HEK293 (cell line): ENCODE data around the gene DPH2.
A peak's percentile ranks its signal among the peaks of the same experiment; 100 is the strongest.

Experiments
- CTCF ChIA-PET: fragments of 350-600 bp; formaldehyde crosslinking; extraction: SDS; loops from one replicate; lab custom pipeline; 2021; ENCODE audit warnings: antibody characterized with exemption; lab: Yijun Ruan, JAX
- POLR2A ChIA-PET: fragments of 300-600 bp; formaldehyde crosslinking; extraction: SDS; loops from one replicate; lab custom pipeline; 2020; ENCODE audit warnings: antibody characterized with exemption, inconsistent platforms; lab: Yijun Ruan, JAX
- H3K27ac ChIP-seq: fragments of 200-500 bp; sonication (Bioruptor generic); 2 replicates; pipeline ENCODE4 v1.5.1; 2014; ENCODE audit warnings: low read depth, low read length, control low read depth, inconsistent platforms; ENCODE audit errors: extremely low read depth
- H3K36me3 ChIP-seq, 2 experiments: fragments of 200-500 bp in 1 of 2; sonication (Bioruptor generic) in 1 of 2; 1 replicate in 1 of 2; 2 replicates in 1 of 2; pipeline ENCODE4 v1.5.1; 2014 to 2017; ENCODE audit warnings: inconsistent platforms in 2 of 2, low read length in 2 of 2; ENCODE audit not compliant: control insufficient read depth in 2 of 2, insufficient read depth in 1 of 2
- H3K4me1 ChIP-seq: fragments of 200-500 bp; sonication (Bioruptor generic); 2 replicates; pipeline ENCODE4 v1.5.1; 2014; ENCODE audit warnings: mild to moderate bottlenecking, low read length, inconsistent platforms; ENCODE audit not compliant: control insufficient read depth, insufficient read depth
- H3K4me3 ChIP-seq: 2 replicates; pipeline ENCODE4 v1.5.1; 2011; ENCODE audit warnings: low read depth, mild to moderate bottlenecking, control low read depth, low read length, moderate library complexity
- H3K9me3 ChIP-seq: fragments of 200-500 bp; sonication (Bioruptor generic); 2 replicates; pipeline ENCODE4 v1.5.1; 2014; ENCODE audit warnings: low read depth, low read length, inconsistent platforms; ENCODE audit not compliant: control insufficient read depth, insufficient read depth
- HIC1 ChIP-seq: fragments of 450-650 bp; formaldehyde crosslinking; IDR thresholded peaks from 2 replicates; pipeline ENCODE4 v1.5.1; 2016; ENCODE audit warnings: missing biosample characterization, missing genetic modification characterization
- KLF1 ChIP-seq: fragments of 450-650 bp; formaldehyde crosslinking; IDR thresholded peaks from 2 replicates; pipeline ENCODE4 v1.5.1; 2016; ENCODE audit warnings: missing biosample characterization, missing genetic modification characterization
- KLF16 ChIP-seq: fragments of 450-650 bp; formaldehyde crosslinking; IDR thresholded peaks from 2 replicates; pipeline ENCODE4 v1.5.1; 2017; ENCODE audit warnings: missing biosample characterization, missing genetic modification characterization
- KLF17 ChIP-seq: fragments of 450-650 bp; formaldehyde crosslinking; IDR thresholded peaks from 2 replicates; pipeline ENCODE4 v1.5.1; 2016; ENCODE audit warnings: missing biosample characterization, missing genetic modification characterization
- KLF9 ChIP-seq: fragments of 450-650 bp; formaldehyde crosslinking; IDR thresholded peaks from 2 replicates; pipeline ENCODE4 v1.5.1; 2016; ENCODE audit warnings: missing biosample characterization, missing genetic modification characterization, low read depth
- MZF1 ChIP-seq: fragments of 450-650 bp; formaldehyde crosslinking; IDR thresholded peaks from 2 replicates; pipeline ENCODE4 v1.5.1; 2017; ENCODE audit warnings: missing biosample characterization, missing genetic modification characterization, borderline replicate concordance
- PRDM10 ChIP-seq: fragments of 450-650 bp; formaldehyde crosslinking; IDR thresholded peaks from 2 replicates; pipeline ENCODE4 v1.5.1; 2016; ENCODE audit warnings: missing biosample characterization, missing genetic modification characterization
- SP3 ChIP-seq: fragments of 450-650 bp; formaldehyde crosslinking; IDR thresholded peaks from 2 replicates; pipeline ENCODE4 v1.5.1; 2016; ENCODE audit warnings: missing biosample characterization, missing genetic modification characterization
- ZBTB20 ChIP-seq: fragments of 450-650 bp; formaldehyde crosslinking; IDR thresholded peaks from 2 replicates; pipeline ENCODE4 v1.5.1; 2016; ENCODE audit warnings: missing biosample characterization, missing genetic modification characterization
- ZBTB8A ChIP-seq: fragments of 450-650 bp; formaldehyde crosslinking; IDR thresholded peaks from 2 replicates; pipeline ENCODE4 v1.5.1; 2016; ENCODE audit warnings: missing biosample characterization, missing genetic modification characterization
- ZEB2 ChIP-seq: fragments of 450-650 bp; formaldehyde crosslinking; IDR thresholded peaks from 2 replicates; pipeline ENCODE4 v1.5.1; 2016; ENCODE audit warnings: missing biosample characterization, missing genetic modification characterization
- ZFP37 ChIP-seq: fragments of 450-650 bp; formaldehyde crosslinking; IDR thresholded peaks from 2 replicates; pipeline ENCODE4 v1.5.1; 2016; ENCODE audit warnings: missing biosample characterization, missing genetic modification characterization
- ZNF19 ChIP-seq: fragments of 450-650 bp; formaldehyde crosslinking; IDR thresholded peaks from 2 replicates; pipeline ENCODE4; 2016; ENCODE audit warnings: missing biosample characterization, missing genetic modification characterization, low read depth
- ZNF335 ChIP-seq: fragments of 450-650 bp; formaldehyde crosslinking; conservative IDR thresholded peaks from 2 replicates; pipeline ENCODE4 v1.5.1; 2016; ENCODE audit warnings: missing biosample characterization, missing genetic modification characterization
- ZNF341 ChIP-seq: fragments of 450-650 bp; formaldehyde crosslinking; IDR thresholded peaks from 2 replicates; pipeline ENCODE4; 2016; ENCODE audit warnings: low read depth, missing biosample characterization, missing genetic modification characterization
- ZNF416 ChIP-seq: fragments of 450-650 bp; formaldehyde crosslinking; IDR thresholded peaks from 2 replicates; pipeline ENCODE4 v1.5.1; 2016; ENCODE audit warnings: missing biosample characterization, missing genetic modification characterization
- ZNF449 ChIP-seq: fragments of 450-650 bp; formaldehyde crosslinking; IDR thresholded peaks from 2 replicates; pipeline ENCODE4 v1.5.1; 2017; ENCODE audit warnings: missing biosample characterization, mild to moderate bottlenecking, missing genetic modification characterization, moderate library complexity
- ZNF501 ChIP-seq: fragments of 450-650 bp; formaldehyde crosslinking; IDR thresholded peaks from 2 replicates; pipeline ENCODE4 v1.5.1; 2016; ENCODE audit warnings: missing biosample characterization, missing genetic modification characterization
- ZNF585B ChIP-seq: fragments of 450-650 bp; formaldehyde crosslinking; IDR thresholded peaks from 2 replicates; pipeline ENCODE4 v1.5.1; 2016; ENCODE audit warnings: missing biosample characterization, missing genetic modification characterization
- ZNF600 ChIP-seq: fragments of 450-650 bp; formaldehyde crosslinking; IDR thresholded peaks from 2 replicates; pipeline ENCODE4 v1.5.1; 2016; ENCODE audit warnings: missing biosample characterization, missing genetic modification characterization
- ZNF692 ChIP-seq: fragments of 450-650 bp; formaldehyde crosslinking; IDR thresholded peaks from 2 replicates; pipeline ENCODE4 v1.5.1; 2016; ENCODE audit warnings: missing biosample characterization, missing genetic modification characterization
- ZNF76 ChIP-seq: fragments of 450-650 bp; formaldehyde crosslinking; IDR thresholded peaks from 2 replicates; pipeline ENCODE4; 2016; ENCODE audit warnings: low read depth, missing biosample characterization, missing genetic modification characterization, borderline replicate concordance
- ZXDB ChIP-seq: fragments of 450-650 bp; formaldehyde crosslinking; IDR thresholded peaks from 2 replicates; pipeline ENCODE4 v1.5.1; 2016; ENCODE audit warnings: missing biosample characterization, missing genetic modification characterization
- TF ChIP-seq, protein P1 (sequence below): fragments of 450-650 bp; formaldehyde crosslinking; IDR thresholded peaks from 2 replicates; pipeline ENCODE4 v1.5.1; 2016; ENCODE audit warnings: missing biosample characterization, missing genetic modification characterization
- TF ChIP-seq, protein P2 (sequence below): fragments of 450-650 bp; formaldehyde crosslinking; IDR thresholded peaks from 2 replicates; pipeline ENCODE4 v1.5.1; 2016; ENCODE audit warnings: missing biosample characterization, missing genetic modification characterization

DPH2 gene

GRCh38 chr1:43979528-43980254, 9.9 kb downstream of the DPH2 start:
- ChIA-PET CTCF (interaction anchor here (0.7 kb wide), 1 partner anchor 268 kb away, joined by 3 read pairs; no protein-coding TSS in a partner anchor), POLR2A (no interaction called here)
- Histone ChIP-seq H3K4me1 (peaks cover 3% of the 10 kb centered on the region; the same call in 1 of the 2 replicates), H3K9me3 (no peaks in the 10 kb centered on the region), H3K4me3 (peak overlapping the region; percentile 67), H3K27ac (peak overlapping the region; percentile 67; the same call in 1 of the 2 replicates), H3K36me3 (peaks cover 7 to 71% of the 10 kb centered on the region in 2 experiments; a peak in 2 of 3 replicates)
- no peak for TF ChIP-seq ZNF416 (tag by site-specific recombination)
- peak; percentile 66; the same call in 1 of the 2 replicates for TF ChIP-seq KLF16 (tag by site-specific recombination)
- no peak for TF ChIP-seq ZNF449 (tag by site-specific recombination)
- TF ChIP-seq ZNF585B (tag by site-specific recombination), result no peak
- TF ChIP-seq ZNF76, result peak; percentile 74
- peak; percentile 72 for TF ChIP-seq PRDM10 (tag by site-specific recombination)
- TF ChIP-seq ZXDB, result peak; percentile 79
- no peak for TF ChIP-seq ZNF19 (tag by site-specific recombination)
- peak; percentile 64; the same call in 1 of the 2 replicates for TF ChIP-seq ZBTB20 (tag by site-specific recombination)
- peak; percentile 69 for TF ChIP-seq HIC1
- TF ChIP-seq ZNF335 (tag by site-specific recombination), result peak; percentile 57
- TF ChIP-seq KLF17 (tag by site-specific recombination), result peak; percentile 92
- TF ChIP-seq KLF1 (tag by site-specific recombination), result peak; percentile 96
- TF ChIP-seq, protein P1, sequence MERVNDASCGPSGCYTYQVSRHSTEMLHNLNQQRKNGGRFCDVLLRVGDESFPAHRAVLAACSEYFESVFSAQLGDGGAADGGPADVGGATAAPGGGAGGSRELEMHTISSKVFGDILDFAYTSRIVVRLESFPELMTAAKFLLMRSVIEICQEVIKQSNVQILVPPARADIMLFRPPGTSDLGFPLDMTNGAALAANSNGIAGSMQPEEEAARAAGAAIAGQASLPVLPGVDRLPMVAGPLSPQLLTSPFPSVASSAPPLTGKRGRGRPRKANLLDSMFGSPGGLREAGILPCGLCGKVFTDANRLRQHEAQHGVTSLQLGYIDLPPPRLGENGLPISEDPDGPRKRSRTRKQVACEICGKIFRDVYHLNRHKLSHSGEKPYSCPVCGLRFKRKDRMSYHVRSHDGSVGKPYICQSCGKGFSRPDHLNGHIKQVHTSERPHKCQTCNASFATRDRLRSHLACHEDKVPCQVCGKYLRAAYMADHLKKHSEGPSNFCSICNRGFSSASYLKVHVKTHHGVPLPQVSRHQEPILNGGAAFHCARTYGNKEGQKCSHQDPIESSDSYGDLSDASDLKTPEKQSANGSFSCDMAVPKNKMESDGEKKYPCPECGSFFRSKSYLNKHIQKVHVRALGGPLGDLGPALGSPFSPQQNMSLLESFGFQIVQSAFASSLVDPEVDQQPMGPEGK, result peak; percentile 82
- TF ChIP-seq MZF1, result no peak
- peak; percentile 59 for TF ChIP-seq SP3 (tag by site-specific recombination)
- TF ChIP-seq ZNF501, result peak; percentile 48; the same call in 1 of the 2 replicates
- peak; percentile 40; the same call in 1 of the 2 replicates for TF ChIP-seq ZNF692
- TF ChIP-seq, protein P2, sequence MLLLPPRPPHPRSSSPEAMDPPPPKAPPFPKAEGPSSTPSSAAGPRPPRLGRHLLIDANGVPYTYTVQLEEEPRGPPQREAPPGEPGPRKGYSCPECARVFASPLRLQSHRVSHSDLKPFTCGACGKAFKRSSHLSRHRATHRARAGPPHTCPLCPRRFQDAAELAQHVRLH (tag by site-specific recombination), result no peak
- TF ChIP-seq KLF9 (tag by site-specific recombination), result peak; percentile 87
- TF ChIP-seq ZNF600 (tag by site-specific recombination), result peak; percentile 49; the same call in 1 of the 2 replicates
- TF ChIP-seq ZBTB8A (tag by site-specific recombination), result peak; percentile 80
- TF ChIP-seq ZEB2 (tag by site-specific recombination), result peak; percentile 56; the same call in 1 of the 2 replicates
- TF ChIP-seq ZNF341 (tag by site-specific recombination), result peak; percentile 79
- no peak for TF ChIP-seq ZFP37 (tag by site-specific recombination)
